Chondrocyte (in vitro differentiated cells): ENCODE data around the gene CFL2. TPM values are rescaled to one million over a fixed set of nuclear protein-coding genes. Genes with fewer than 3 reads are reported as not detected.

Experiments used
- DNase-seq: peaks from one replicate; pipeline ENCODE4 v3.0.0; 2021; ENCODE audit warnings: mixed read lengths, low spot score
- H3K27ac Mint-ChIP-seq: one replicate; pipeline ENCODE4 v1.8.0; 2021; ENCODE audit warnings: mild to moderate bottlenecking, moderate library complexity, mixed read lengths; ENCODE audit not compliant: unreplicated experiment
- H3K27me3 Mint-ChIP-seq: 2 replicates; pipeline ENCODE4 v1.8.0; 2021; ENCODE audit warnings: low read depth, mixed read lengths
- H3K36me3 Mint-ChIP-seq: 2 replicates; pipeline ENCODE4 v1.8.0; 2021; ENCODE audit warnings: low read depth, mixed read lengths
- H3K4me1 Mint-ChIP-seq: 2 replicates; pipeline ENCODE4 v1.8.0; 2021; ENCODE audit warnings: low read depth, mild to moderate bottlenecking, mixed read lengths
- H3K4me3 Mint-ChIP-seq: one replicate; pipeline ENCODE4 v1.8.0; 2021; ENCODE audit warnings: mild to moderate bottlenecking, moderate library complexity, mixed read lengths; ENCODE audit not compliant: unreplicated experiment
- H3K9me3 Mint-ChIP-seq: 2 replicates; pipeline ENCODE4 v1.8.0; 2021; ENCODE audit warnings: low read depth, mixed read lengths
- total RNA-seq: library from RNA; stranded (reverse); gene quantifications from 3 replicates; pipeline ENCODE4 v1.2.1, GENCODE V29; 2021
- TF ChIP-seq, protein P1 (sequence below): fragments of 200-600 bp; sonication (generic); IDR thresholded peaks from 2 replicates; pipeline ENCODE4 v1.5.0; 2021; ENCODE audit warnings: antibody characterized with exemption, mild to moderate bottlenecking, moderate library complexity

Gene CFL2
- total RNA-seq, 1 donor from 2014 or later, result 84.5 TPM

DNA sequence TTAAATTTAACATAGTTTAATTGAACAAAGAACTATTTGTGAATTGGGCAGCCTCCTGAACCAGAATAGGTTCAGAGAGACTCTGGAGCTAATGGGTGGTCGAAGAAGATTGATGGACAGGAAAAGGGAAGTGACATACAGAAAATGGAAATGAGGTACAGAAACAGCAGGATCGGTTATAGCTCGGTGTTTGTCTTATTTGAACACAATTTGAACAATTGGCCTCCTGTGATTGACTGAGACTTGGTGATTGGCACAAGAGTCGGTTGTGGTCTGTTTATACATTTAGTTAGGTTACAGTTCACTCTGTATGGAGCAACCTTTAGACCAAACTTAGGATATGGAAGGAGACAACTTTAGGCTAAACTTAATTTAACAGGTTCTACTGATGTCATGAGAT is 18.4 kb upstream of the CFL2 start:
- no peak for DNase-seq
- H3K27me3 Mint-ChIP-seq, result no peaks in the 10 kb centered on the region
- TF ChIP-seq, protein P1, sequence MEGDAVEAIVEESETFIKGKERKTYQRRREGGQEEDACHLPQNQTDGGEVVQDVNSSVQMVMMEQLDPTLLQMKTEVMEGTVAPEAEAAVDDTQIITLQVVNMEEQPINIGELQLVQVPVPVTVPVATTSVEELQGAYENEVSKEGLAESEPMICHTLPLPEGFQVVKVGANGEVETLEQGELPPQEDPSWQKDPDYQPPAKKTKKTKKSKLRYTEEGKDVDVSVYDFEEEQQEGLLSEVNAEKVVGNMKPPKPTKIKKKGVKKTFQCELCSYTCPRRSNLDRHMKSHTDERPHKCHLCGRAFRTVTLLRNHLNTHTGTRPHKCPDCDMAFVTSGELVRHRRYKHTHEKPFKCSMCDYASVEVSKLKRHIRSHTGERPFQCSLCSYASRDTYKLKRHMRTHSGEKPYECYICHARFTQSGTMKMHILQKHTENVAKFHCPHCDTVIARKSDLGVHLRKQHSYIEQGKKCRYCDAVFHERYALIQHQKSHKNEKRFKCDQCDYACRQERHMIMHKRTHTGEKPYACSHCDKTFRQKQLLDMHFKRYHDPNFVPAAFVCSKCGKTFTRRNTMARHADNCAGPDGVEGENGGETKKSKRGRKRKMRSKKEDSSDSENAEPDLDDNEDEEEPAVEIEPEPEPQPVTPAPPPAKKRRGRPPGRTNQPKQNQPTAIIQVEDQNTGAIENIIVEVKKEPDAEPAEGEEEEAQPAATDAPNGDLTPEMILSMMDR, result no peak
- H3K4me3 Mint-ChIP-seq, result no peak overlapping the region
- H3K4me1 Mint-ChIP-seq, result peaks cover 10% of the 10 kb centered on the region
- no peaks in the 10 kb centered on the region for H3K9me3 Mint-ChIP-seq
- H3K36me3 Mint-ChIP-seq, result peaks cover 1% of the 10 kb centered on the region
- H3K27ac Mint-ChIP-seq, result no peak overlapping the region

DNA sequence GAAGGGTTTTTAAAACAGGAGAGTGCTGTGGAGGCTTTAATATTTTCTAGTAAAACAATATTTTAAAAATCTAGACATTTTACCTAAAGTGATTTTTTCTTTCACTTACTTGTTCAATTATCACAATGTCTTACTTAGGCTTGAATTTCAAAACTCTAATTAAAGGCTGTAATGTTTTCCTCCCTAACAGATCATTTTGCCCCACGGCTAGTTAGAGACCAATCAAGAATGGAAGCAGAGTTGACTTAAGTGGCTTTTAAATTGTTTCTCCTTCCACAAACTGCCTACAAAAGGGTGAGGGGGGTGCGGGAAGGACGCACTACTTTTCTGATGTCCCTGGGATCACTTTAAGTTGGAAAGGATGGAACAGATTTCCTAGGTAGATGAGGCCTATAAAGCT is 9.5 kb upstream of the CFL2 start:
- TF ChIP-seq, protein P1, result no peak

DNA sequence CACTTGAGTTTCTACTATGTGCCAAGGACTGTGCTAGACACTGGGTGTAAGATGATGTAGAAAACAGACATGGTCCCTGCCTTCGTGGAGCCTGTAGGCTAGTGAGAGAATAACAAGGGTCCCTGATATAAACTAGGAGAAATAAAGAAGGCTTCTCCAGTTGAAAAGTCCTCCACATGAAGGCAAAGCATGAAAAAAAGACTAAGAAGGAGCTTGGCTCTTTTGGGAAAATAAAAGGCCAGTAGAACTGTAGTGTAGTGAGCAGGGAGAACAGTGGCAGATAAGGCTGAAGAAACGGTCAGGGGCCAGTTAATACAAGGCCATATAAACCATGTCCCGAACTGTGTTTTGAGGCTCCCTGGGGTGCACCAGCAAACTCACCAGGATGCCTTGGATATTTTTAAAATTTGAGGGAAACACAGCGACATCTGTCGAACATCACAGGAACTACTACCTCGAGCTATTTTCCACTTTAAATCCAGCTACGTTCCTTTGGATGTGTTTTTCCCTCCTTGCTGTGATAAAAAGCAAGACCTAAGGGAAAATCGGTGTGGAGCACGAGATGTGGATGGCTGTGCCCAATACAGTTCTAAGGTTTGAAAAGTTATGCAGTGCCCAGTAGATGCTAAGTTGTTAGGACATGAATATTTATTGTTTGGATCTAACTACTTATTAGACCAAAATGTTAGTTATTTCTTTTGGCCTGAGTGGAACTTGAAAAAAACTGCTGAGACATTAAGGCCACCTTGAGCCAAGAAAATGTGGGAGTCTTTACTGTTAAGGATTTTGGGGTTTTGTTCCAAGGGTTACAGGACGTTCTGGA is 8.5 kb upstream of the CFL2 start:
- Mint-ChIP-seq H3K9me3 (no peaks in the 10 kb centered on the region), H3K27ac (no peak overlapping the region), H3K27me3 (no peaks in the 10 kb centered on the region), H3K4me1 (peaks cover 26% of the 10 kb centered on the region), H3K36me3 (no peaks in the 10 kb centered on the region), H3K4me3 (no peak overlapping the region)
- TF ChIP-seq, protein P1, result peak; percentile 93
- no peak for DNase-seq

More for the DNA sequence above, 9.5 kb upstream of the CFL2 start:
- Mint-ChIP-seq H3K27ac (no peak overlapping the region), H3K9me3 (no peaks in the 10 kb centered on the region), H3K36me3 (no peaks in the 10 kb centered on the region), H3K27me3 (no peaks in the 10 kb centered on the region), H3K4me3 (no peak overlapping the region), H3K4me1 (peaks cover 16% of the 10 kb centered on the region)
- no peak for DNase-seq

DNA sequence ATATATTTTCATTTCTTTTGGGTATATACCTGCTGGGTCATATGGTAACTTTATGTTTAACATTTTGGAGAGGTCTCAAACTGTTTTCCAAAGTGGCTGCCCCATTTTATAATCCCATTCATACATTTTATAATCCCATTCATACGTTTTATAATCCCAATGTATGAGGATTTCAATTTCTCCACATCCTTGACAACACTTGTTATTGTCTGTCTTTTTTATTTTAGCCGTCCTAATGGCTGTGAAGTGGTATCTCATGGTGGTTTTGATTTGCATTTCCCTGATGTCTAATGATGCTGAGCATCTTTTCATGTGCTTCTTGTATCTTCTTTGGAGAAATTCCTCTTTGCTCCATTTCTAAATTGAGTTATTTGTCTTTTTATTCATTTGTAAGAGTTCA is 6.7 kb upstream of the CFL2 start:
- H3K27ac Mint-ChIP-seq, result no peak overlapping the region
- H3K4me3 Mint-ChIP-seq, result no peak overlapping the region
- H3K4me1 Mint-ChIP-seq, result peaks cover 29% of the 10 kb centered on the region
- no peaks in the 10 kb centered on the region for H3K27me3 Mint-ChIP-seq
- TF ChIP-seq, protein P1, result no peak
- no peaks in the 10 kb centered on the region for H3K36me3 Mint-ChIP-seq
- no peak for DNase-seq
- no peaks in the 10 kb centered on the region for H3K9me3 Mint-ChIP-seq

DNA sequence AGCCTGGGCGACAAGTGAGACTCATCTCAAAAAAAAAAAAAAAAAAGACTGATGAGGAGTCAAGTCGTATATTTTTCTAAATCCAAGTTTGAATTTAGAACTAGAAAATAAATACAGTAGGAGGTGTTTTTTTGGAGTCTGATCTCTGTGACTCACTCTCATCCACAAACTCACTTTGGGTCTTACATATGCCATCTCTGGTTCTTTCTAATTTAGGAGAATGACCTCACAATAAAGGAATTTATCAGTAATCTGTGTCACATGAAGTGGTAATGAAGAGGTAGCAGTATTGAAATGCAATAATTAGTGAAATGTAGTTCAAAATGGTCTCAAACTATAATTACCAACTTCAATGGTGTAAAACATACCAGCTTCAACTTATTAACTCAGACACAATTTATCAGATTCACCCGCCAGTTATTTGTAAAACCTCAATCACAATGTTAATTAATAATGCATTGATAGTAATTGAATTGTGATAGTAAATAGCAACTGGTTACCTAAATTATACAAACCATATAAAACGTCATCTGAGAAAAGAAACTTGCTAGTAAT is 4.4 kb upstream of the CFL2 start:
- DNase-seq, result no peak
- TF ChIP-seq, protein P1, result no peak
- no peaks in the 10 kb centered on the region for H3K9me3 Mint-ChIP-seq
- H3K27ac Mint-ChIP-seq, result no peak overlapping the region
- H3K27me3 Mint-ChIP-seq, result no peaks in the 10 kb centered on the region
- H3K36me3 Mint-ChIP-seq, result no peaks in the 10 kb centered on the region
- H3K4me3 Mint-ChIP-seq, result no peak overlapping the region
- peaks cover 37% of the 10 kb centered on the region for H3K4me1 Mint-ChIP-seq
